Prostate gland (tissue), 2 donors: ENCODE measurements around the gene CACNA1B.

ENCODE experiments used
- CTCF ChIP-seq, 4 experiments: fragments of 200-600 bp in 2 of 4; fragments of 450-650 bp in 2 of 4; sonication (generic) in 2 of 4; IDR thresholded peaks; 1 replicate in 3 of 4; 2 replicates in 1 of 4; pipeline ENCODE4 v1.5.1; 2016 to 2019; ENCODE audit warnings: antibody characterized with exemption in 4 of 4, mild to moderate bottlenecking in 2 of 4, moderate library complexity in 2 of 4
- POLR2AphosphoS5 ChIP-seq: sonication (generic); formaldehyde crosslinking; IDR thresholded peaks from one replicate; pipeline ENCODE4 v1.6.1; 2017; ENCODE audit warnings: antibody characterized with exemption

GRCh38 chr9:138096519-138096845 is 218.9 kb downstream of the CACNA1B start:
- TF ChIP-seq CTCF (IDR thresholded peaks at IDR 0.05) (no peak), POLR2AphosphoS5 (no peak)
